A673 (cell line): ENCODE results near the gene RAPGEF3. TPM values are rescaled to one million over a fixed set of nuclear protein-coding genes. Genes with fewer than 3 reads are reported as not detected.

Source experiments
- BruUV-seq: library from RNA; stranded (reverse); fragments of 400-500 nt; replicated peaks from 2 replicates; lab custom pipeline; 2021; lab: Mats Ljungman, UMichigan
- CTCF ChIA-PET: fragments of 300-600 bp; sonication (Branson Sonifier 250); formaldehyde crosslinking; loops from one replicate; lab custom pipeline; 2022; ENCODE audit warnings: antibody characterized with exemption; lab: Charles Lee
- POLR2A ChIA-PET: fragments of 300-600 bp; sonication (Branson Sonifier 250); formaldehyde crosslinking; loops from one replicate; lab custom pipeline; 2022; ENCODE audit warnings: antibody characterized with exemption; ENCODE audit not compliant: low non-redundant PET; lab: Charles Lee
- DNase-seq: peaks from one replicate; pipeline ENCODE4 v3.0.0-alpha.2; 2015; ENCODE audit warnings: low spot score
- H3K27ac ChIP-seq: fragments of 200-600 bp; sonication (generic); 2 replicates; pipeline ENCODE4 v1.5.1; 2016; ENCODE audit warnings: mixed run types, low read depth, mild to moderate bottlenecking, mixed read lengths, antibody characterized with exemption, low read length; ENCODE audit not compliant: poor library complexity, severe bottlenecking
- H3K27me3 ChIP-seq: fragments of 200-600 bp; sonication (generic); replicated peaks from 2 replicates; pipeline ENCODE4 v1.6.1; 2017; ENCODE audit warnings: mixed run types, low read depth, mild to moderate bottlenecking, mixed read lengths, antibody characterized with exemption, low read length; ENCODE audit not compliant: insufficient read depth, poor library complexity
- H3K36me3 ChIP-seq: fragments of 200-600 bp; sonication (generic); 2 replicates; pipeline ENCODE4 v1.6.1; 2016; ENCODE audit warnings: mixed run types, mild to moderate bottlenecking, mixed read lengths, antibody characterized with exemption, low read length; ENCODE audit not compliant: insufficient read depth, poor library complexity, severe bottlenecking
- H3K4me1 ChIP-seq: fragments of 200-600 bp; sonication (generic); 2 replicates; pipeline ENCODE4 v1.6.1; 2017; ENCODE audit warnings: mixed run types, mild to moderate bottlenecking, mixed read lengths, antibody characterized with exemption, low read length; ENCODE audit not compliant: insufficient read depth, poor library complexity, severe bottlenecking
- H3K4me3 ChIP-seq: fragments of 200-600 bp; sonication (generic); 2 replicates; pipeline ENCODE4 v1.5.1; 2016; ENCODE audit warnings: low read depth, mixed run types, mild to moderate bottlenecking, mixed read lengths, low read length; ENCODE audit not compliant: poor library complexity, severe bottlenecking
- H3K9me3 ChIP-seq: fragments of 200-600 bp; sonication (generic); 2 replicates; pipeline ENCODE4 v1.6.1; 2016; ENCODE audit warnings: mixed run types, low read depth, mild to moderate bottlenecking, mixed read lengths, antibody characterized with exemption, low read length; ENCODE audit not compliant: poor library complexity, severe bottlenecking
- CTCF ChIP-seq: fragments of 300-800, 200-600 bp; sonication (generic); conservative IDR thresholded peaks from 2 replicates; pipeline ENCODE4 v1.5.1; 2017; ENCODE audit warnings: low read depth, mild to moderate bottlenecking, antibody characterized with exemption, low read length, moderate library complexity, mixed read lengths
- EZH2 ChIP-seq: fragments of 200-600 bp; sonication (generic); IDR thresholded peaks from 2 replicates; pipeline ENCODE4 v1.6.1; 2017; ENCODE audit warnings: borderline replicate concordance, low read depth, mild to moderate bottlenecking, mixed read lengths, antibody characterized with exemption, low read length; ENCODE audit not compliant: poor library complexity, severe bottlenecking
- intact Hi-C: fragments of 100-400 bp; cut with micrococcal nuclease; formaldehyde crosslinking; loops from one replicate; pipeline ENCODE4 v1.10.0; 2022; ENCODE audit not compliant: unreplicated experiment
- total RNA-seq: library from RNA; stranded (reverse); gene quantifications from 2 replicates; pipeline ENCODE4 v1.2.3, GENCODE V29; 2021

The RAPGEF3 gene
- total RNA-seq, 1 experiment from 2014 or later, result 4.3 TPM

- Histone ChIP-seq H3K36me3 (no peaks in the 10 kb centered on the region), H3K27me3 (no peaks in the 10 kb centered on the region), H3K4me3 (no peak overlapping the region), H3K4me1 (peaks cover 6% of the 10 kb centered on the region), H3K9me3 (no peaks in the 10 kb centered on the region), H3K27ac (no peak overlapping the region)
- DNase-seq, result no peak
- BruUV-seq, result no TSS peak
- POLR2A ChIA-PET, result no interaction called here
- CTCF ChIA-PET, result interaction anchor here (1.0 kb wide), 1 partner anchor 36 kb away, joined by 3 read pairs; no protein-coding TSS in a partner anchor
- TF ChIP-seq EZH2, result no peak
- no peak for TF ChIP-seq CTCF
- intact Hi-C loops, result no loop called here
Observed at GRCh38 chr12:47732504-47732903, 26.2 kb downstream of the RAPGEF3 start.

- H3K9me3 ChIP-seq, result no peaks in the 10 kb centered on the region
- H3K4me3 ChIP-seq, result no peak overlapping the region
- no TSS peak for BruUV-seq
- no peak overlapping the region for H3K27ac ChIP-seq
- DNase-seq, result no peak
- H3K4me1 ChIP-seq, result peaks cover 2% of the 10 kb centered on the region
- H3K27me3 ChIP-seq, result no peaks in the 10 kb centered on the region
- CTCF ChIA-PET, result no interaction called here
- no peak for TF ChIP-seq CTCF
- TF ChIP-seq EZH2, result no peak
- POLR2A ChIA-PET, result no interaction called here
- no peaks in the 10 kb centered on the region for H3K36me3 ChIP-seq
- intact Hi-C loops, result no loop called here
Observed at GRCh38 chr12:47731723-47732122, 27.0 kb downstream of the RAPGEF3 start.

GRCh38 chr12:47730341-47730744 lies 28.3 kb downstream of the RAPGEF3 start:
- Histone ChIP-seq H3K27me3 (no peaks in the 10 kb centered on the region), H3K27ac (no peak overlapping the region), H3K36me3 (no peaks in the 10 kb centered on the region), H3K4me3 (no peak overlapping the region), H3K4me1 (peaks cover 13% of the 10 kb centered on the region), H3K9me3 (no peaks in the 10 kb centered on the region)
- ChIA-PET POLR2A (interaction anchor here (0.5 kb wide), 1 partner anchor 9 kb away, joined by 4 read pairs; no protein-coding TSS in a partner anchor), CTCF (interaction anchor here (0.9 kb wide), 1 partner anchor 11 kb away, joined by 3 read pairs; no protein-coding TSS in a partner anchor)
- intact Hi-C loops, result no loop called here
- BruUV-seq, result no TSS peak
- no peak for TF ChIP-seq EZH2
- TF ChIP-seq CTCF, result no peak
- DNase-seq, result no peak
